GM18951 (cell line): ENCODE data around the gene MSMO1.
"Not testable (repeated sequence)": the region's sequence is repeated elsewhere in the genome, so short reads cannot be mapped to it uniquely, and the experiment has no call there.

Experiments used
- POLR2A ChIP-seq: IDR thresholded peaks from 4 replicates; pipeline ENCODE4 v1.6.1; 2011; ENCODE audit warnings: mild to moderate bottlenecking; ENCODE audit not compliant: insufficient read length, insufficient read depth; ENCODE audit errors: extremely low read depth
- in situ Hi-C: fragments of 300-500 bp; cut with MboI; formaldehyde crosslinking; loops from one replicate; pipeline ENCODE4 v1.12.0; 2022; ENCODE audit warnings: low sequenced_read_pairs, mixed read lengths, inconsistent platforms; ENCODE audit not compliant: unreplicated experiment

Gene MSMO1

GRCh38 chr4:165327211-165328100 lies at the start of gene MSMO1:
MSMO1 (plus strand) TSS chr4:165327669; CDS start chr4:165333371, 5,702 bp downstream.
- peak; percentile 85 for TF ChIP-seq POLR2A
- in situ Hi-C loops, result no loop called here

DNA sequence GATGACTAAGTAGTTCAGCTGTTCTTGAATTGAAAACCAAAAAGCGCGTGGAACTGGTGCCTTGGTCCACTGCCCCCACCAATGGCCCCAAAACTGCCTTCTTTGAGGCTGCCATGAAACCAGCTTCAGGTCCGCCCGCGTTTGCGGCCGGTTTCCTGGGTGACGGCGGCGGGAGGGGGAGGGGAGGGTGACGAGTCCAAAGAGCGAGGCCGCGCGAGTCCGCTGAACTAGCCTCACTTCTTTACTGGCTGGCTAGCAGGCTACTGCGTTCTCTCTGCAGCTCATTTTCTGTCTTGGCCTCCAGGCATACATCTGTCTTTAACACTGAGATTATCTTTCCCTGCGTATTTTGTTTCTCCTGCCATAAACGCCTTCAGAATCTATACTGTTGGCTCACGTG lies 47.9 kb upstream of the MSMO1 start:
- in situ Hi-C loops, result not testable (repeated sequence)

DNA sequence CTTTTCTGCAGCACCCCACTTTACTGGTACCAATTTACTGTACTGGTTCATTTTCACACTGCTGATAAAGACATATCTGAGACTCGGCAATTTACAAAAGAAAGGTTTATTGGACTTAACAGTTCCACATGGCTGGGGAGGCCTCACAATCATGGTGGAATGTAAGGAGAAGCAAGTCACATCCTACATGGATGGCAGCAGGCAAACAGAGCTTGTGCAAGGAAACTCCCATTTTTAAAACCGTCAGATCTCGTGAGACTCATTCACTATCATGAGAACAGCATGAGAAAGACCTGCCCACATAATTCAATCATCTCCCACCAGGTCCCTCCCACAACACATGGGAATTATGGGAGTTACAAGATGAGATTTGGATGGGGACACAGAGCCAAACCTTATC lies 42.8 kb upstream of the MSMO1 start:
- in situ Hi-C loops, result not testable (repeated sequence)

GRCh38 chr4:165286619-165287340 lies 40.7 kb upstream of the MSMO1 start:
- in situ Hi-C loops, result not testable (repeated sequence)

DNA sequence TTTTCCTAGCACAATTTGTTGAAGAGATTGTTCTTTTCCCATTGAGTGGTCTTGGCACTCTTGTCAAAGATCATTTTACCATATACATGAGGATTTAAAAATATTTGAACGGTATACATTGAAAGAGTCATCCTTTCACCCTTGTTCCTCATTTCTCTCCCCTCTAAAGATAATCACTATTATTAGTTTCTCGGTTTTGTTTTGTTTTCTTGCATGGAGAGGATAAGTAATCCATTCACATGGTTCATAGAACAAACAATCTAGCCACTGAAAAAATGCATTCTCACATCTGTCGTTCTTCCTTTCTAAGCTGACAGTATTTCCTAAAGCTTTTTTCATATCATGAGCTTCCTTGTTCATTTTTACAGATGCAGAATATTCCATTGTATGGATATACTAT lies 39.2 kb upstream of the MSMO1 start:
- in situ Hi-C loops, result no loop called here
- no peak for TF ChIP-seq POLR2A

- in situ Hi-C loops, result no loop called here
- TF ChIP-seq POLR2A, result no peak
Measured at GRCh38 chr4:165288639-165289422, 38.6 kb upstream of the MSMO1 start.

- TF ChIP-seq POLR2A, result no peak
- in situ Hi-C loops, result no loop called here
Measured at GRCh38 chr4:165289423-165289785, 38.1 kb upstream of the MSMO1 start.

DNA sequence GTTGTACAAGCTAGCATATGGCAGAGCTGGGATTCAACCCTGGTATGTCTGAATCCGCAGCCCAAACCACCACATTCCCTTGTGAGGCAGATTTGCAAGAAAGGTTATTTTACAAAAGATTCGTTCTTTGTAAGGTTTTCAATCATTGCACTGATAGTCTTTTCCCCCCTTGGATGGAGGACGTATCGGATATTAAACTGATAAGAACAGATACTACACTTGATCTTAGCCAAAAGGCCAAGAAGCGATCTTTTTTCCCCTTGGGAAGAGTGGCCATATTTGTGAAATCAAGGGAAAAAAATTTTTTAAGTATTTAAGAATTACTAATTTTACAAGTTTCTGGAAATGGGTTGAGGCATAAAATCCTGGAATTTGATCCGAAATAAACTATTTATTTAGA lies 34.4 kb upstream of the MSMO1 start:
- no peak for TF ChIP-seq POLR2A
- in situ Hi-C loops, result no loop called here

- no peak for TF ChIP-seq POLR2A
- in situ Hi-C loops, result no loop called here
Measured at GRCh38 chr4:165293927-165294649, 33.4 kb upstream of the MSMO1 start.

DNA sequence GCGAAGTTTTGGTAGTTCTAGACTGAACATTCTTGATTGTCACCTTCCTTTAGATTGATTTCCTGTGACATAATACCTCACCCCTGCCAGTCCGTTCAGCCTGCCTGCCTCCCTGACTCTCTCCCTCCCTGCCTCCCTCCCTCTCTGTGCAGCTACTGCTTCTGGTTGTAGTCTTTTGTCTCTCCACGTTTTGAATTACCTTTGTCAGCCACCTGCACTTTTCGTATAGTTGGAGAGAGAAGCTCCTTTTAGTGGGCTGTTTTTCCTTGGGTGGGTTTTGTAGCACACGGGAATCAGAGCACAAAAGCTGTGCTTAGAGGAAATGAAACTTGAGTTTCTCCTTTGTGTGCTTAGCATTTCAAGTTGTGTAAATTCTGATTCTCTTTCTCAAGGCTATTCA lies 32.6 kb upstream of the MSMO1 start:
- TF ChIP-seq POLR2A, result no peak
- in situ Hi-C loops, result no loop called here

- TF ChIP-seq POLR2A, result no peak
- in situ Hi-C loops, result no loop called here
Measured at GRCh38 chr4:165297626-165298025, 29.8 kb upstream of the MSMO1 start.

GRCh38 chr4:165299399-165300060 lies 27.9 kb upstream of the MSMO1 start:
- no peak for TF ChIP-seq POLR2A
- in situ Hi-C loops, result no loop called here
